ENCODE data around the gene TMEM140.

DNA sequence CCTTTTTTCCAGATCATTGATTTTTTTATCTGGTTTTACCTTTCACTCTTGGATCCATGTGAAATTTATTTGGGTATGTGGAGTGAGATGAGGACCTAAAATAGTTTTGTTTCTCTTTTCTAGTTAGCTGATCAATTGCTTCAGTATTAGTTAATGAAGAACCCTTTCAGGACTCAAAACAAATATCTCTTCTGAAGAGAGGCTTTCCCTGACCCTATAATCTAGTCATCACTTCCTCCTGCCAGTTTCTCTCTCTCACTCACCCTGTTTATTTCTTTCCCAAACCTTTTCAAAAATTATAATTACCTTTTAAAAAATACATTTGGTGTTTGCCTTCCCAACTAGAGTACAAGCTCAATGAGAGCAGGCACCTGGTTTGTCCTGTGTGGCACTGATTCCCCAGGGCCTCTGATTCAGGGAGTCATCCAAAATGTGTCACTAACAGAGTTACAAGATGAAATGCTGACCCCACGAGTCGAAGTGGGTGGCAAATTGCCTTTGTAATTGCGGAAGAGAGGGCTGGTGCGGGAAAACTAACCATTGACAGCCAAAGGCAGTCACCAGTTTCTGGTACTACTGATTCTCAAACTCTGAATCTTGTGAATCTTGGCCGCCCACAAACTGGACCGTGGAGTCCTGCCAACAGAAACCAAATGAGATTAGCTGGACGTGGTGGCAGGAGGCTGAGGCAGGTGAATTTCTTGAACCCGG lies 2.4 kb downstream of the TMEM140 start:
- TF ChIP-seq TARDBP (IDR thresholded peaks at IDR 0.05) (no peak), BHLHE40 (IDR thresholded peaks at IDR 0.05; ENCODE audit: borderline replicate concordance) (no peak), SP1 (IDR thresholded peaks at IDR 0.05) (no peak), ZNF384 (IDR thresholded peaks at IDR 0.05) (no peak), L3MBTL2 (conservative IDR thresholded peaks at IDR 0.05) (no peak), FOXM1 (IDR thresholded peaks at IDR 0.05; ENCODE audit: borderline replicate concordance) (no peak), FOXK2 (IDR thresholded peaks at IDR 0.05) (no peak), FOXA1 (IDR thresholded peaks at IDR 0.05) (no peak), HDGF (IDR thresholded peaks at IDR 0.05; ENCODE audit: borderline replicate concordance) (no peak), ARNT (IDR thresholded peaks at IDR 0.05) (no peak)
- TF ChIP-seq, protein P1, sequence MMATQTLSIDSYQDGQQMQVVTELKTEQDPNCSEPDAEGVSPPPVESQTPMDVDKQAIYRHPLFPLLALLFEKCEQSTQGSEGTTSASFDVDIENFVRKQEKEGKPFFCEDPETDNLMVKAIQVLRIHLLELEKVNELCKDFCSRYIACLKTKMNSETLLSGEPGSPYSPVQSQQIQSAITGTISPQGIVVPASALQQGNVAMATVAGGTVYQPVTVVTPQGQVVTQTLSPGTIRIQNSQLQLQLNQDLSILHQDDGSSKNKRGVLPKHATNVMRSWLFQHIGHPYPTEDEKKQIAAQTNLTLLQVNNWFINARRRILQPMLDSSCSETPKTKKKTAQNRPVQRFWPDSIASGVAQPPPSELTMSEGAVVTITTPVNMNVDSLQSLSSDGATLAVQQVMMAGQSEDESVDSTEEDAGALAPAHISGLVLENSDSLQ (IDR thresholded peaks at IDR 0.05), result no peak

Measured in HEK293T (cell line).